GM12801 (cell line): ENCODE data around the gene DOCK8.

ENCODE experiments used
- TF ChIP-seq, protein P1 (sequence below): IDR thresholded peaks from one replicate; pipeline ENCODE4 v1.5.1; 2011; ENCODE audit warnings: control low read depth; ENCODE audit not compliant: insufficient read length; ENCODE audit errors: extremely low read depth

The DOCK8 gene

GRCh38 chr9:405341-405740 is 190.7 kb downstream of the DOCK8 start:
- TF ChIP-seq, protein P1, sequence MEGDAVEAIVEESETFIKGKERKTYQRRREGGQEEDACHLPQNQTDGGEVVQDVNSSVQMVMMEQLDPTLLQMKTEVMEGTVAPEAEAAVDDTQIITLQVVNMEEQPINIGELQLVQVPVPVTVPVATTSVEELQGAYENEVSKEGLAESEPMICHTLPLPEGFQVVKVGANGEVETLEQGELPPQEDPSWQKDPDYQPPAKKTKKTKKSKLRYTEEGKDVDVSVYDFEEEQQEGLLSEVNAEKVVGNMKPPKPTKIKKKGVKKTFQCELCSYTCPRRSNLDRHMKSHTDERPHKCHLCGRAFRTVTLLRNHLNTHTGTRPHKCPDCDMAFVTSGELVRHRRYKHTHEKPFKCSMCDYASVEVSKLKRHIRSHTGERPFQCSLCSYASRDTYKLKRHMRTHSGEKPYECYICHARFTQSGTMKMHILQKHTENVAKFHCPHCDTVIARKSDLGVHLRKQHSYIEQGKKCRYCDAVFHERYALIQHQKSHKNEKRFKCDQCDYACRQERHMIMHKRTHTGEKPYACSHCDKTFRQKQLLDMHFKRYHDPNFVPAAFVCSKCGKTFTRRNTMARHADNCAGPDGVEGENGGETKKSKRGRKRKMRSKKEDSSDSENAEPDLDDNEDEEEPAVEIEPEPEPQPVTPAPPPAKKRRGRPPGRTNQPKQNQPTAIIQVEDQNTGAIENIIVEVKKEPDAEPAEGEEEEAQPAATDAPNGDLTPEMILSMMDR: no peak

- TF ChIP-seq, protein P1: no peak
Observed at GRCh38 chr9:406886-407654, 192.4 kb downstream of the DOCK8 start.

GRCh38 chr9:414595-414994 is 199.9 kb downstream of the DOCK8 start:
- TF ChIP-seq, protein P1: no peak

DNA sequence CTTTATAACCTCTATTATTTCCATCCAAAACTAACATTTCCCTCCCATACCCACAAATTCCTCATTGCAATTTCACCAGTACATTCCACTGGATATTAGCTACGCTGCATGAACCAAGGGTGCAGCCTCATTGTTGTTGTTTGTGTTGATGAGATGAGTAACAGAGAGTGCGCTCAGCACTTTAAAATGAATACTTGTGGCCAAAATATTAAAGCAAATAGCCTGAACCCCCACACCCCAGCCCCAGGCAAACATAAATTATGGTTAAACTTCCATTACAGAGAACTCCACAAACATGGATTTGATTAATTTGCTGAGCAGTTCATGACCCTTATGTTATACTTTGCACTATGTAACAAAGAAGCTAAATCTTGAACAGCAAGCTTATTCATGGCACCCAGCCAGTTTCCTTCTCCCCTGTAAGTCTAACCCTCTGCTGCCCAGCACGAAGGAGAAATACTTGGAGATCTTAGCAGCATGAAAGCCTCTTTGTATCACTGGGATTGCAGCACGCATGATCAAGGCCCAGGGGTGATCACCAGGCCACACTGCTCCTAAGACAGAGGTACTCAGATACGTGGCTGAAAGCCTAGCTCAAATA is 205.0 kb downstream of the DOCK8 start:
- TF ChIP-seq, protein P1: no peak

- TF ChIP-seq, protein P1: no peak
Observed at GRCh38 chr9:421896-422295, 207.2 kb downstream of the DOCK8 start.

DNA sequence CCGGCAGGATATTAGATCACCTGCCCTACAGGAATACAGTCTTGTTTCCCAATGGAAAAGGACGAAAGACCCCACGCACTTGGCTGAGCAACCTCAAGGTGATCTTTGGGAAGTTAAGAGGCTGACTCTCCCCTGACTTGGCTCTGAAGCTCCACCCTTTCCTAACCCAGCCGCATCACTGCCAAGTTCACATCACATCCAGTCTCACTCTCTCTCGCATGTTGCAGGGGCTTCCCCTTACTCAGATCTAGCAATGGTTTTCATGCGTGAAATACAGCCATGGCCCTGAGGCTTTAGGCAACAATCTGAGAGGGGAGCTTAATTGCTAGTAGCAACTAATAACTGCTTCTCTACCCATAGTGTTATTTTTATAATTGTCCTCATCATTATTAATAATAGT is 211.6 kb downstream of the DOCK8 start:
- TF ChIP-seq, protein P1: no peak

- TF ChIP-seq, protein P1: no peak
Observed at GRCh38 chr9:426976-427375, 212.3 kb downstream of the DOCK8 start.
